ENCODE measurements around the gene FGF7. TPM values are rescaled to one million over a fixed set of nuclear protein-coding genes. Genes with fewer than 3 reads are reported as not detected.

The FGF7 gene
- total RNA-seq, 1 experiment from 2014 or later: not detected

GRCh38 chr15:49494842-49495241 lies 71.8 kb downstream of the FGF7 start:
- Histone ChIP-seq H3K14ac (ENCODE audit: insufficient read depth, low read length) (no peak overlapping the region), H3K27me3 (ENCODE audit: insufficient read depth, low read length) (no peaks in the 10 kb centered on the region), H3K9ac (ENCODE audit: extremely low read depth, insufficient read length, low read length) (no peak overlapping the region), H2AK5ac (ENCODE audit: insufficient read length, low read length) (no peak overlapping the region), H3K27ac (ENCODE audit: insufficient read length, low read depth, low read length) (no peak overlapping the region), H3K4ac (ENCODE audit: low read depth, low read length) (no peak overlapping the region), H2BK15ac (ENCODE audit: low read depth, low read length) (no peak overlapping the region), H2BK20ac (ENCODE audit: low read depth, low read length, poor library complexity, severe bottlenecking) (no peak overlapping the region), H3K4me1 (ENCODE audit: insufficient read depth, low read length) (no peaks in the 10 kb centered on the region), H2AFZ (ENCODE audit: low read length) (no peak overlapping the region), H4K20me1 (ENCODE audit: control insufficient read depth, insufficient read depth, insufficient read length) (no peaks in the 10 kb centered on the region), H2BK5ac (ENCODE audit: insufficient read length, low read length) (no peak overlapping the region), H3K4me2 (ENCODE audit: insufficient read depth, insufficient read length, low read length) (no peak overlapping the region), H3K56ac (ENCODE audit: insufficient read length, low read depth, low read length) (no peak overlapping the region), H4K8ac (replicated peaks; ENCODE audit: insufficient read length, low read depth, low read length) (no peak overlapping the region), H3K79me2 (ENCODE audit: insufficient read depth, low read length) (no peaks in the 10 kb centered on the region), H4K5ac (ENCODE audit: insufficient read length, low read depth, low read length) (no peak overlapping the region), H3T11ph (ENCODE audit: low read length) (no peak overlapping the region), H3K9me3 (ENCODE audit: control insufficient read depth, low read depth, low read length) (no peaks in the 10 kb centered on the region), H3K23me2 (ENCODE audit: insufficient read length, low read depth, low read length, poor library complexity, severe bottlenecking) (no peaks in the 10 kb centered on the region), H2BK12ac (ENCODE audit: insufficient read length, low read depth, low read length) (no peak overlapping the region), H3K18ac (ENCODE audit: insufficient read length, low read depth, low read length) (no peak overlapping the region), H2BK120ac (ENCODE audit: low read depth, low read length, poor library complexity, severe bottlenecking) (no peak overlapping the region), H4K91ac (ENCODE audit: insufficient read length, low read depth, low read length) (no peak overlapping the region), H3K23ac (ENCODE audit: insufficient read length, low read depth, low read length) (no peak overlapping the region), H3K79me1 (ENCODE audit: insufficient read depth, low read depth, low read length, poor library complexity, severe bottlenecking) (no peaks in the 10 kb centered on the region)
- DNase-seq: no peak
- TF ChIP-seq CTCF (conservative IDR thresholded peaks at IDR 0.05): no peak
- H3K27me3 Mint-ChIP-seq (ENCODE audit: low read depth): no peaks in the 10 kb centered on the region
- no CpG with 5 or more reads among the region's 1 CpG for WGBS (ENCODE audit: extremely low coverage, insufficient read length, low lambda C conversion rate)
- peaks cover 0 to 3% of the 10 kb centered on the region in 2 experiments; a peak in 2 of 4 replicates for H3K4me1 Mint-ChIP-seq
- H3K9me3 Mint-ChIP-seq: peaks cover 0 to 3% of the 10 kb centered on the region in 2 experiments; a peak in 2 of 5 replicates
- H3K36me3 Mint-ChIP-seq (ENCODE audit: insufficient read depth in 1 of 3, low read depth in 3 of 3): no peaks in the 10 kb centered on the region
- no peak overlapping the region for H3K27ac Mint-ChIP-seq
- H3K4me3 Mint-ChIP-seq: no peak overlapping the region
